ENCODE results near the gene SLC10A7.

Gene SLC10A7

DNA sequence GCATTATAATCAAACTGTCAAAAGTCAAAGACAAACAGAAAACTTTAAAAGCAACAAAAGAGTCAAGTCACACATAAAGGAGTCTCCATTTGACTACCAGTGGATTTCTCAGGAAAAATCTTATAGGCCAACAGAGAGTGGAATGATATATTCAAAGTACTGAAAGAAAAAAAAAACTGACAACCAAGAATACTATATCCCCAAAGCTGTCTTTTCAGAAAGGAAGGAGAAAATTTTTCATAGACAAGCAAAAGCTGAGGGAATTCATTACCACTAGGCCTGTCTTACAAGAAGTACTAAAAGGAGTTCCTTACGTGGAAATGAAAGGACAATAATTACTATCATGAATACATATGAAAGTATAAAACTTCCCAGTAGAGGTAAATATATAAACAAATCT is 39.0 kb downstream of the SLC10A7 start:
- H3K4me3 ChIP-seq (ENCODE audit: low read depth, low read length): no peak overlapping the region
- no peak for DNase-seq (ENCODE audit: low read depth)
- TF ChIP-seq, protein P1, sequence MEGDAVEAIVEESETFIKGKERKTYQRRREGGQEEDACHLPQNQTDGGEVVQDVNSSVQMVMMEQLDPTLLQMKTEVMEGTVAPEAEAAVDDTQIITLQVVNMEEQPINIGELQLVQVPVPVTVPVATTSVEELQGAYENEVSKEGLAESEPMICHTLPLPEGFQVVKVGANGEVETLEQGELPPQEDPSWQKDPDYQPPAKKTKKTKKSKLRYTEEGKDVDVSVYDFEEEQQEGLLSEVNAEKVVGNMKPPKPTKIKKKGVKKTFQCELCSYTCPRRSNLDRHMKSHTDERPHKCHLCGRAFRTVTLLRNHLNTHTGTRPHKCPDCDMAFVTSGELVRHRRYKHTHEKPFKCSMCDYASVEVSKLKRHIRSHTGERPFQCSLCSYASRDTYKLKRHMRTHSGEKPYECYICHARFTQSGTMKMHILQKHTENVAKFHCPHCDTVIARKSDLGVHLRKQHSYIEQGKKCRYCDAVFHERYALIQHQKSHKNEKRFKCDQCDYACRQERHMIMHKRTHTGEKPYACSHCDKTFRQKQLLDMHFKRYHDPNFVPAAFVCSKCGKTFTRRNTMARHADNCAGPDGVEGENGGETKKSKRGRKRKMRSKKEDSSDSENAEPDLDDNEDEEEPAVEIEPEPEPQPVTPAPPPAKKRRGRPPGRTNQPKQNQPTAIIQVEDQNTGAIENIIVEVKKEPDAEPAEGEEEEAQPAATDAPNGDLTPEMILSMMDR (IDR thresholded peaks at IDR 0.05; ENCODE audit: low read depth, low read length): no peak
- TF ChIP-seq, protein P2, sequence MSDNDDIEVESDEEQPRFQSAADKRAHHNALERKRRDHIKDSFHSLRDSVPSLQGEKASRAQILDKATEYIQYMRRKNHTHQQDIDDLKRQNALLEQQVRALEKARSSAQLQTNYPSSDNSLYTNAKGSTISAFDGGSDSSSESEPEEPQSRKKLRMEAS (IDR thresholded peaks at IDR 0.05; ENCODE audit: low read depth, low read length): no peak
- TF ChIP-seq POLR2A (IDR thresholded peaks at IDR 0.05; ENCODE audit: extremely low read depth, insufficient read length) (no peak), MYC (IDR thresholded peaks at IDR 0.05; ENCODE audit: low read depth, low read length) (no peak)

DNA sequence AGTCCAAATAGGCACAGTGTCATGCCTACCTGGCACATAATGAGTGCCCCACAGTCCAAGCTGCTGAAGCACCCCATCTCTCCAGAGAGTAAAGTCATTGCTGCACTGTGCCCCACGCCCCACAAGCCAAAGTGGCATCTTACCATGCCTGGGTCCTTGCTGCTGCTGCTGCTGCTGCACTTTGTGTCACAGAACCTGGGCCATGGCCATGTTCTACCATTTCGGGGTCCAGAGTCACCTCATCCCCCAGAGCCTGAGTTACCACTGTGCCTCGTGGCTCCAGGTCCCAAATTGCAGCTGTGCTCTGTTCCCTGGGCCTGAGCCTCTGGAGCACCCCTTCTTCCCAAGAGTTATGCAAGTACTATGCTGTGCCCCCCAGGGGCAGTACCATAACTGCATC is 40.5 kb downstream of the SLC10A7 start:
- TF ChIP-seq POLR2A (IDR thresholded peaks at IDR 0.05; ENCODE audit: extremely low read depth, insufficient read length) (no peak), MYC (IDR thresholded peaks at IDR 0.05; ENCODE audit: low read depth, low read length) (no peak)
- TF ChIP-seq, protein P1 (IDR thresholded peaks at IDR 0.05; ENCODE audit: low read depth, low read length): no peak
- TF ChIP-seq, protein P2 (IDR thresholded peaks at IDR 0.05; ENCODE audit: low read depth, low read length): no peak
- no peak overlapping the region for H3K4me3 ChIP-seq (ENCODE audit: low read depth, low read length)
- DNase-seq (ENCODE audit: low read depth): no peak

GRCh38 chr4:146478009-146478408 is 43.7 kb downstream of the SLC10A7 start:
- DNase-seq (ENCODE audit: low read depth): no peak
- TF ChIP-seq, protein P1 (IDR thresholded peaks at IDR 0.05; ENCODE audit: low read depth, low read length): no peak
- TF ChIP-seq POLR2A (IDR thresholded peaks at IDR 0.05; ENCODE audit: extremely low read depth, insufficient read length) (no peak), MYC (IDR thresholded peaks at IDR 0.05; ENCODE audit: low read depth, low read length) (no peak)
- TF ChIP-seq, protein P2 (IDR thresholded peaks at IDR 0.05; ENCODE audit: low read depth, low read length): no peak
- H3K4me3 ChIP-seq (ENCODE audit: low read depth, low read length): no peak overlapping the region

GRCh38 chr4:146477054-146477453 is 44.7 kb downstream of the SLC10A7 start:
- TF ChIP-seq, protein P2 (IDR thresholded peaks at IDR 0.05; ENCODE audit: low read depth, low read length): no peak
- TF ChIP-seq POLR2A (IDR thresholded peaks at IDR 0.05; ENCODE audit: extremely low read depth, insufficient read length) (no peak), MYC (IDR thresholded peaks at IDR 0.05; ENCODE audit: low read depth, low read length) (no peak)
- TF ChIP-seq, protein P1 (IDR thresholded peaks at IDR 0.05; ENCODE audit: low read depth, low read length): no peak
- no peak overlapping the region for H3K4me3 ChIP-seq (ENCODE audit: low read depth, low read length)
- no peak for DNase-seq (ENCODE audit: low read depth)

DNA sequence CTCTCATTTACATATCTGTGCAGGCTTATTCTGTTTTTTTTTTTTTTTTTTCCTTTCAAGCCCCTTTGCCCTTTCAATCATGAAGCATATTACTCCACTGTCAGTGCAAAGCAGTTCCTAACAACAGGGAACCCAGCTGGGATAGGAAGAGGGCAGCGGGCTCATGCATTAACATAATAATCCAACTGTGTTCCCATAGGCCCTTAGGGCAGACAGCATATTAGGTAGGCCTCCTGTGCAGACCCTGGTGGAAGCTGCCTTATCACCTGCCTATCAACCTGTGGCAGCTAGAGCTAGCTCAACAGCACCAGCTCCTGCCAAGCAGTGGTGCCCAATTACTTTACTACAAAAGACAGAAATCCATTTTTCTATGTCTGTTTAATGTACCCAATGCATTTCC is 49.3 kb downstream of the SLC10A7 start:
- H3K4me3 ChIP-seq (ENCODE audit: low read depth, low read length): no peak overlapping the region
- no peak for DNase-seq (ENCODE audit: low read depth)
- TF ChIP-seq MYC (IDR thresholded peaks at IDR 0.05; ENCODE audit: low read depth, low read length) (no peak), POLR2A (IDR thresholded peaks at IDR 0.05; ENCODE audit: extremely low read depth, insufficient read length) (no peak)
- TF ChIP-seq, protein P1 (IDR thresholded peaks at IDR 0.05; ENCODE audit: low read depth, low read length): no peak
- TF ChIP-seq, protein P2 (IDR thresholded peaks at IDR 0.05; ENCODE audit: low read depth, low read length): no peak

DNA sequence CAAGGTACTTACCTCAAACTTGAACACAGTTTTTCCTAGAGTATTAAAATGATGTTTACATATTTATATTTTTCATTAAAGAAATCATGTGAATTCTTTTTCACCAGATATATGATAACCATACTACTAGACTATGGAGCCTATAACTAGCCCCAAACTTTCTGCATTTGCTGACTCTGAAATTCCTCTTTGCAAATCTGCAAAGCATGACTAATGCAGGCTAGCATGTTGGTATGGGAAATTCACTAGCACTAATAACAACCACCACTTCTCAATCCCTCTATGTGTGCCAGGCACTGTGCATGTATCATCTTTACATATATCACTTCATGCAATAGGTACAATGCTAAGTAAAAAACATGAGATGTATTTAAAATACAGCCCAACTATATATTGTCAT is 51.1 kb downstream of the SLC10A7 start:
- DNase-seq (ENCODE audit: low read depth): no peak
- TF ChIP-seq, protein P2 (IDR thresholded peaks at IDR 0.05; ENCODE audit: low read depth, low read length): no peak
- TF ChIP-seq, protein P1 (IDR thresholded peaks at IDR 0.05; ENCODE audit: low read depth, low read length): no peak
- no peak for TF ChIP-seq MYC (IDR thresholded peaks at IDR 0.05; ENCODE audit: low read depth, low read length)
- no peak for TF ChIP-seq POLR2A (IDR thresholded peaks at IDR 0.05; ENCODE audit: extremely low read depth, insufficient read length)
- no peak overlapping the region for H3K4me3 ChIP-seq (ENCODE audit: low read depth, low read length)
